C4-2B (cell line): ENCODE data around the gene NOC2L.

ENCODE experiments used
- CTCF ChIP-seq: fragments of 450-650 bp; conservative IDR thresholded peaks from 2 replicates; pipeline ENCODE4 v1.5.1; 2017; ENCODE audit warnings: mild to moderate bottlenecking
- ZFX ChIP-seq: fragments of 450-650 bp; IDR thresholded peaks from 2 replicates; pipeline ENCODE4 v1.6.1; 2017

GRCh38 chr1:917076-917459 is 42.0 kb downstream of the NOC2L start:
- TF ChIP-seq CTCF (no peak), ZFX (no peak)
